Measurements from ENCODE around the gene MARS1. TPM values are rescaled to one million over a fixed set of nuclear protein-coding genes. Genes with fewer than 3 reads are reported as not detected.

Gene MARS1
- total RNA-seq, 1 donor from 2014 or later: 350 TPM

GRCh38 chr12:57541717-57542116, 53.8 kb downstream of the MARS1 start:
- H3K9me3 Mint-ChIP-seq (ENCODE audit: low read depth): no peaks in the 10 kb centered on the region
- H3K36me3 Mint-ChIP-seq (ENCODE audit: low read depth): peaks cover 11% of the 10 kb centered on the region
- H3K4me1 Mint-ChIP-seq (ENCODE audit: low read depth): peaks cover 31% of the 10 kb centered on the region
- H3K27me3 Mint-ChIP-seq (ENCODE audit: low read depth): no peaks in the 10 kb centered on the region
- no peak for DNase-seq (ENCODE audit: low spot score)
- no peak for TF ChIP-seq CTCF (IDR thresholded peaks at IDR 0.05)
- H3K27ac Mint-ChIP-seq (ENCODE audit: unreplicated experiment): no peak overlapping the region
- no peak overlapping the region for H3K4me3 Mint-ChIP-seq (ENCODE audit: unreplicated experiment)

- DNase-seq (ENCODE audit: low spot score): no peak
- no peaks in the 10 kb centered on the region for H3K9me3 Mint-ChIP-seq (ENCODE audit: low read depth)
- H3K27me3 Mint-ChIP-seq (ENCODE audit: low read depth): peaks cover 3% of the 10 kb centered on the region
- TF ChIP-seq CTCF (IDR thresholded peaks at IDR 0.05): no peak
- H3K27ac Mint-ChIP-seq (ENCODE audit: unreplicated experiment): no peak overlapping the region
- no peak overlapping the region for H3K4me3 Mint-ChIP-seq (ENCODE audit: unreplicated experiment)
- H3K4me1 Mint-ChIP-seq (ENCODE audit: low read depth): peaks cover 37% of the 10 kb centered on the region
- peaks cover 9% of the 10 kb centered on the region for H3K36me3 Mint-ChIP-seq (ENCODE audit: low read depth)
Observed at GRCh38 chr12:57543581-57543980, 55.7 kb downstream of the MARS1 start.

- Mint-ChIP-seq H3K36me3 (ENCODE audit: low read depth) (peaks cover 5% of the 10 kb centered on the region), H3K4me3 (ENCODE audit: unreplicated experiment) (peak overlapping the region; percentile 99), H3K4me1 (ENCODE audit: low read depth) (peaks cover 51% of the 10 kb centered on the region), H3K9me3 (ENCODE audit: low read depth) (no peaks in the 10 kb centered on the region), H3K27ac (ENCODE audit: unreplicated experiment) (peak overlapping the region; percentile 97), H3K27me3 (ENCODE audit: low read depth) (peaks cover 10% of the 10 kb centered on the region)
- TF ChIP-seq CTCF (IDR thresholded peaks at IDR 0.05): no peak
- DNase-seq (ENCODE audit: low spot score): no peak
Observed at GRCh38 chr12:57545809-57546437, 58.1 kb downstream of the MARS1 start.

GRCh38 chr12:57546438-57547287, 58.8 kb downstream of the MARS1 start, which contains the start of gene DCTN2:
DCTN2 (minus strand) TSS chr12:57547192; CDS start chr12:57547063, 129 bp downstream.
- H3K4me3 Mint-ChIP-seq (ENCODE audit: unreplicated experiment): peak within 1 kb of the TSS; percentile 99
- peak; percentile 51 for TF ChIP-seq CTCF (IDR thresholded peaks at IDR 0.05)
- peaks cover 54% of the 10 kb centered on the region for H3K4me1 Mint-ChIP-seq (ENCODE audit: low read depth)
- H3K36me3 Mint-ChIP-seq (ENCODE audit: low read depth): peaks cover 4% of the 10 kb centered on the region
- no peaks in the 10 kb centered on the region for H3K9me3 Mint-ChIP-seq (ENCODE audit: low read depth)
- peak; percentile 97 for DNase-seq (ENCODE audit: low spot score)
- peaks cover 10% of the 10 kb centered on the region for H3K27me3 Mint-ChIP-seq (ENCODE audit: low read depth)
- peak within 1 kb of the TSS; percentile 97 for H3K27ac Mint-ChIP-seq (ENCODE audit: unreplicated experiment)

- H3K27ac Mint-ChIP-seq (ENCODE audit: unreplicated experiment): no peak overlapping the region
- peaks cover 60% of the 10 kb centered on the region for H3K4me1 Mint-ChIP-seq (ENCODE audit: low read depth)
- no peak for DNase-seq (ENCODE audit: low spot score)
- H3K27me3 Mint-ChIP-seq (ENCODE audit: low read depth): peaks cover 10% of the 10 kb centered on the region
- no peak for TF ChIP-seq CTCF (IDR thresholded peaks at IDR 0.05)
- peak overlapping the region; percentile 99 for H3K4me3 Mint-ChIP-seq (ENCODE audit: unreplicated experiment)
- H3K9me3 Mint-ChIP-seq (ENCODE audit: low read depth): no peaks in the 10 kb centered on the region
- H3K36me3 Mint-ChIP-seq (ENCODE audit: low read depth): peaks cover 4% of the 10 kb centered on the region
Observed at GRCh38 chr12:57547288-57548012, 59.6 kb downstream of the MARS1 start.

Data from chondrocyte (in vitro differentiated cells).